MCF 10A (cell line): ENCODE data around the gene GPR153. TPM values are rescaled to one million over a fixed set of nuclear protein-coding genes. Genes with fewer than 3 reads are reported as not detected.
A peak's percentile ranks its signal among the peaks of the same experiment; 100 is the strongest.

Source experiments
- BruUV-seq: library from RNA; stranded (reverse); fragments of 400-500 nt; replicated peaks from 2 replicates; lab custom pipeline; 2021; lab: Mats Ljungman, UMichigan
- CTCF ChIA-PET: fragments of 300-600 bp; sonication (Branson Sonifier 250); formaldehyde crosslinking; extraction: SDS; loops from one replicate; lab custom pipeline; 2021; ENCODE audit warnings: antibody characterized with exemption, inconsistent platforms; lab: Yijun Ruan, JAX
- POLR2A ChIA-PET: fragments of 300-600, 350-650 bp; sonication (Branson Sonifier 250); formaldehyde crosslinking; extraction: SDS; loops from one replicate; lab custom pipeline; 2020; ENCODE audit warnings: antibody characterized with exemption, inconsistent platforms; lab: Yijun Ruan, JAX
- DNase-seq: peaks from one replicate; pipeline ENCODE4 v3.0.0-alpha.2; 2018; ENCODE audit not compliant: unreplicated experiment
- H3K27ac Mint-ChIP-seq: one replicate; pipeline ENCODE4 v1.8.0; 2022; ENCODE audit warnings: mild to moderate bottlenecking, low read depth, mixed read lengths; ENCODE audit not compliant: unreplicated experiment
- H3K27me3 Mint-ChIP-seq: one replicate; pipeline ENCODE4 v1.8.0; 2022; ENCODE audit warnings: mixed read lengths; ENCODE audit not compliant: insufficient read depth, unreplicated experiment
- H3K36me3 Mint-ChIP-seq: one replicate; pipeline ENCODE4 v1.8.0; 2022; ENCODE audit warnings: mild to moderate bottlenecking, moderate library complexity, mixed read lengths; ENCODE audit not compliant: insufficient read depth, unreplicated experiment
- H3K4me1 Mint-ChIP-seq: one replicate; pipeline ENCODE4 v1.8.0; 2022; ENCODE audit warnings: mixed read lengths; ENCODE audit not compliant: insufficient read depth, unreplicated experiment
- H3K4me3 Mint-ChIP-seq: one replicate; pipeline ENCODE4 v1.8.0; 2022; ENCODE audit warnings: mild to moderate bottlenecking, moderate library complexity, mixed read lengths; ENCODE audit not compliant: unreplicated experiment
- H3K9me3 Mint-ChIP-seq: one replicate; pipeline ENCODE4 v1.8.0; 2022; ENCODE audit warnings: mixed read lengths; ENCODE audit not compliant: unreplicated experiment
- intact Hi-C: fragments of 100-400 bp; cut with micrococcal nuclease; formaldehyde crosslinking; loops from 2 replicates; pipeline ENCODE4 v1.14.1; 2022
- total RNA-seq: library from RNA; stranded (reverse); gene quantifications from 2 replicates; pipeline ENCODE4 v1.2.3, GENCODE V29; 2022
- TF ChIP-seq, protein P1 (sequence below): fragments of 200-600 bp; IDR thresholded peaks from one replicate; pipeline ENCODE4 v1.8.0; 2022; ENCODE audit warnings: antibody characterized with exemption, mild to moderate bottlenecking; ENCODE audit not compliant: unreplicated experiment

The GPR153 gene
- total RNA-seq, 1 experiment from 2014 or later: 5.0 TPM

DNA sequence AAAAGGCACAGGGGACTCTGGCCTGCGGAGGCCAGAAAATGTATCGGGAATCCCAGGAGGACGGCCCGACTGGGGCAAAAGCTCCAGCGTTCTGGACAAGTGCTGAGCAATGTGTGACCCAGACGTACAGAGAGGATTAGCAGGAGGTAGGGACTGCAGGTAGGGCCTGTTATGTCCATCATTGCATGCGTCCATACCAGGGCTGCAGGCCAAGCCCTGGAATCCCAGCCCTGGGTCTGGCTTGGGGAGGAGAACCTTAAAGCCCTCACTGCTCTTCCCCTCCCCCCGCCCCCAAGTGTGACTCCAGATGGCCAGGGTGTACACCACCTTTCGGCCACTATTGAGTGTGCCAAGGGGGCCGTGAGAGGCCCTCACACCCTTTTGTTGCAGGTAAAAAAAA lies 53.0 kb downstream of the GPR153 start:
- Mint-ChIP-seq H3K9me3 (no peaks in the 10 kb centered on the region), H3K4me1 (no peaks in the 10 kb centered on the region), H3K4me3 (no peak overlapping the region), H3K27me3 (no peaks in the 10 kb centered on the region), H3K36me3 (no peaks in the 10 kb centered on the region), H3K27ac (no peak overlapping the region)
- POLR2A ChIA-PET: interaction anchor here (0.6 to 1.2 kb wide), 4 partner anchors 18 to 229 kb away, joined by 3 to 4 read pairs (median 3); no protein-coding TSS in a partner anchor
- no TSS peak for BruUV-seq
- TF ChIP-seq, protein P1, sequence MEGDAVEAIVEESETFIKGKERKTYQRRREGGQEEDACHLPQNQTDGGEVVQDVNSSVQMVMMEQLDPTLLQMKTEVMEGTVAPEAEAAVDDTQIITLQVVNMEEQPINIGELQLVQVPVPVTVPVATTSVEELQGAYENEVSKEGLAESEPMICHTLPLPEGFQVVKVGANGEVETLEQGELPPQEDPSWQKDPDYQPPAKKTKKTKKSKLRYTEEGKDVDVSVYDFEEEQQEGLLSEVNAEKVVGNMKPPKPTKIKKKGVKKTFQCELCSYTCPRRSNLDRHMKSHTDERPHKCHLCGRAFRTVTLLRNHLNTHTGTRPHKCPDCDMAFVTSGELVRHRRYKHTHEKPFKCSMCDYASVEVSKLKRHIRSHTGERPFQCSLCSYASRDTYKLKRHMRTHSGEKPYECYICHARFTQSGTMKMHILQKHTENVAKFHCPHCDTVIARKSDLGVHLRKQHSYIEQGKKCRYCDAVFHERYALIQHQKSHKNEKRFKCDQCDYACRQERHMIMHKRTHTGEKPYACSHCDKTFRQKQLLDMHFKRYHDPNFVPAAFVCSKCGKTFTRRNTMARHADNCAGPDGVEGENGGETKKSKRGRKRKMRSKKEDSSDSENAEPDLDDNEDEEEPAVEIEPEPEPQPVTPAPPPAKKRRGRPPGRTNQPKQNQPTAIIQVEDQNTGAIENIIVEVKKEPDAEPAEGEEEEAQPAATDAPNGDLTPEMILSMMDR: no peak
- CTCF ChIA-PET: no interaction called here
- intact Hi-C loops: loop anchor here (10.0 kb wide), 1 partner anchor 153 kb away; no protein-coding TSS in a partner anchor
- DNase-seq: no peak

DNA sequence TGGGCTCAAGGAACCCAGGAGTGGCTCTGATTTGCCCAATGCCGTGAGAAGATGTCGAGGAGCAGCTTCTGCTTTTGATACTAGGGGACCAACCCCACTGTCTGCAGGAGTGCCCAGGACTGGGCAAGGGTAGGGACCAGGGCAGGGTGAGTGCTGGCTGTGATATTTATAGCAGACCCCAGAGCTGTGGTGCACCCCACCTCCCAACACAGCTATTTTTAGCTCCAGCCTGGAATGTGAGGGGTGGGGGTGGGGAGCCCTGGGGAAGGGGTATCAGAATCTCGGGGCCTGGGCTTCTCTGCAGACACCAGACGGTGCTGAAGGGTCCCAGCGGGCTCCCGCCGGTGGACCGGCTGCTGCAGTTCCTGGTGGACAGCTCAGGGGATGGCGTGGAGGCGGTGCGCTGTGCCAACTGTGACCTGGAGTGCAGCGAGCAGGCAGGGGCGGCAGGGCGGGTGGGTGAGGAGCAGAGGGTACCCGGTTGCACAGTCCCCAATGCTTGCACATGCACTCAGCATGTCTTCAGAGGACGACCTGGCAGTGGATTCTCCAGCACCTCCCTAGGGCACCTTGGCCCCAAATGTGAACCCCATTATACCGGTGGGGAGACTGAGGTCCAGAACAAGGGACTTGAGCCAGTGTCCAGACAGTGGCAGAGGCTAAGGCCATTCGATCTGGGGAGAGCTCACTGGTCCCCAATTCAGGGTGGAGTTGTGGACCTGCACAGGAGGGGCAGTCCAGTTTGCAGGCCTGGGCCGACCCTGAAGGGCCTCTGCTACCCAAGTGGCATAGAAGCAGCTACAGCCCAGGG lies 53.6 kb downstream of the GPR153 start:
- no peaks in the 10 kb centered on the region for H3K27me3 Mint-ChIP-seq
- H3K4me1 Mint-ChIP-seq: no peaks in the 10 kb centered on the region
- POLR2A ChIA-PET: interaction anchor here (0.7 to 1.6 kb wide), 7 partner anchors 9 to 395 kb away, joined by 3 to 7 read pairs (median 3); no protein-coding TSS in a partner anchor
- intact Hi-C loops: loop anchor here (10.0 kb wide), 1 partner anchor 152 kb away; no protein-coding TSS in a partner anchor
- no peaks in the 10 kb centered on the region for H3K9me3 Mint-ChIP-seq
- CTCF ChIA-PET: interaction anchor here (0.6 to 1.2 kb wide), 2 partner anchors 18 to 20 kb away, joined by 4 to 5 read pairs; no protein-coding TSS in a partner anchor
- no peaks in the 10 kb centered on the region for H3K36me3 Mint-ChIP-seq
- no peak overlapping the region for H3K27ac Mint-ChIP-seq
- DNase-seq: no peak
- BruUV-seq: no TSS peak
- TF ChIP-seq, protein P1: no peak
- peak overlapping the region; percentile 71 for H3K4me3 Mint-ChIP-seq

DNA sequence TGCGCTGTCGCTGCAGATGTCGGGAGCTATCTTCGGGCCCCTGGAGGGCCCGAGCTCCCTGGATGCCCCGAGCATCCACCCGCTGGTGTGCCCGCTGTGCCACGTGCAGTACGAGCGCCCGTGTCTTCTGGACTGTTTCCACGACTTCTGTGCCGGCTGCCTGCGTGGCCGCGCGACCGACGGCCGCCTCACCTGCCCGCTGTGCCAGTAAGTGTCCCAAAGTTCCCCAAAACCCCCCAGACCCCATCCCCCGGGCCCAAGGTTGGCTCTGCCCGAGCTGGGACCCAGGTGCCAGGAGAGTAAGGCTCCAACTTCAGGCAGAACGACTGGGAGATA lies 54.4 kb downstream of the GPR153 start:
- Mint-ChIP-seq H3K27me3 (no peaks in the 10 kb centered on the region), H3K9me3 (no peaks in the 10 kb centered on the region), H3K27ac (no peak overlapping the region), H3K36me3 (no peaks in the 10 kb centered on the region), H3K4me1 (no peaks in the 10 kb centered on the region), H3K4me3 (peak overlapping the region; percentile 71)
- POLR2A ChIA-PET: interaction anchor here (0.7 to 3.1 kb wide), 6 partner anchors 10 to 396 kb away, joined by 3 to 10 read pairs (median 4); partner anchors contain the start of gene ICMT
- DNase-seq: no peak
- CTCF ChIA-PET: interaction anchor here (0.5 to 1.2 kb wide), 7 partner anchors 9 to 40 kb away, joined by 3 to 6 read pairs (median 4); no protein-coding TSS in a partner anchor
- TF ChIP-seq, protein P1: no peak
- intact Hi-C loops: loop anchor here (10.0 kb wide), 1 partner anchor 152 kb away; no protein-coding TSS in a partner anchor
- BruUV-seq: no TSS peak

DNA sequence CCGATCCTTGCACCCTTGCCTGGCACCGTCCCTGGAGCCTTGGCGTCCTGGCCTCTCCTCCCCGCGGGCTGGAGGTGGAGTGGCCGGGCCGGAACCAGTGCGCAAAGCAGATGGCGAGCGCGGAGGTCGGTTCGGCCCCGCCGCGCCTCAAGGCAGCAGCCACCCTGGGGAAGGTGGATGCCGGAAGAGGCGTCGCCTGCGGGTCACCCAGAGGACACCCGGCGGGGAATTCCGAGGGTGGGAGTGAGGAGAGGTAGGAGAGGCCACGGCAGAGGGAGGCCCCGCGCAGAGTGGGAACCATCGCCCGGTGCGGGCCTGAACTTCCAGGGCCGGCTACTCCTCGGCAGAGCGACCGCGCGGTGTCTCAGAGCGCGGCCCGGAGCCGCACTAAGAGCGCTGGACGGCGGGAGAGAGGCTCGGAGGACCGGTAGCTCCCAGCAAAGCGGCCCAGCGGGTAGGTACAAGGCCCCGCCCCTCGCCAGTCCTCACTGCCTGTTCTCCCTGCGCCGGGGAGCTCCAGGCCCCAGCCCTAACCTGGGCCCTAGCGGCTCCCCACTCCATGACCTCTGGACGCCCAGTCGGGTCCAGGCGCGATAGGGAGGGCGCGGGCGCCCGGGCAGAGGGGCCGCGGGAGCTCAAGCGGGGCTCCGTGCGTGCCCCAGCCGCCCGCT lies 54.9 kb downstream of the GPR153 start, which contains the start of gene RNF207:
Gene RNF207 (plus strand): TSS at position 271 of the 671 bp plus-strand sequence. CDS start 417 bp downstream, outside the sequence.
- H3K9me3 Mint-ChIP-seq: no peaks in the 10 kb centered on the region
- BruUV-seq: no TSS peak
- no peaks in the 10 kb centered on the region for H3K4me1 Mint-ChIP-seq
- ChIA-PET POLR2A (interaction anchor here (0.9 to 3.1 kb wide), 5 partner anchors 10 to 396 kb away, joined by 3 to 10 read pairs (median 4); partner anchors contain the start of gene ICMT), CTCF (interaction anchor here (0.5 to 1.2 kb wide), 6 partner anchors 8 to 40 kb away, joined by 3 to 6 read pairs (median 4); no protein-coding TSS in a partner anchor)
- H3K27ac Mint-ChIP-seq: no peak within 1 kb of the TSS
- H3K36me3 Mint-ChIP-seq: no peaks in the 10 kb centered on the region
- peak within 1 kb of the TSS; percentile 71 for H3K4me3 Mint-ChIP-seq
- H3K27me3 Mint-ChIP-seq: no peaks in the 10 kb centered on the region
- TF ChIP-seq, protein P1: no peak
- peak; percentile 72 for DNase-seq
- intact Hi-C loops: loop anchor here (10.0 kb wide), 1 partner anchor 151 kb away; no protein-coding TSS in a partner anchor
